Activated CD4-positive, alpha-beta T cell treated with anti-CD3 and anti-CD28 coated beads for 36 hours (primary cell): ENCODE measurements around the gene TSPAN13. TPM values are rescaled to one million over a fixed set of nuclear protein-coding genes. Genes with fewer than 3 reads are reported as not detected.

Experiments used
- ATAC-seq: fragments of 200-7000 bp; cut with Tn5 transposase; one replicate; pipeline ENCODE4 v1.10.0; 2021; ENCODE audit warnings: mild to moderate bottlenecking, moderate library complexity
- CTCF ChIA-PET: fragments of 350-600 bp; sonication (Branson Sonifier 250); formaldehyde crosslinking; loops from one replicate; lab custom pipeline; 2021; ENCODE audit warnings: antibody characterized with exemption; lab: Charles Lee
- POLR2A ChIA-PET: fragments of 350-600 bp; sonication (Branson Sonifier 250); formaldehyde crosslinking; loops from one replicate; lab custom pipeline; 2021; ENCODE audit warnings: antibody characterized with exemption, inconsistent platforms; lab: Charles Lee
- DNase-seq: peaks from one replicate; pipeline ENCODE4 v3.0.0-alpha.2; 2020
- H3K27ac Mint-ChIP-seq: one replicate; pipeline ENCODE4 v1.8.0; 2021; ENCODE audit warnings: mixed read lengths
- H3K27me3 Mint-ChIP-seq: one replicate; pipeline ENCODE4 v1.8.0; 2021; ENCODE audit warnings: mixed read lengths
- H3K36me3 Mint-ChIP-seq: one replicate; pipeline ENCODE4 v1.8.0; 2021; ENCODE audit warnings: low read depth, mixed read lengths
- H3K4me1 Mint-ChIP-seq: one replicate; pipeline ENCODE4 v1.8.0; 2021; ENCODE audit warnings: mixed read lengths
- H3K4me3 Mint-ChIP-seq: one replicate; pipeline ENCODE4 v1.8.0; 2021; ENCODE audit warnings: mild to moderate bottlenecking, moderate library complexity, mixed read lengths
- H3K9me3 Mint-ChIP-seq: one replicate; pipeline ENCODE4 v1.8.0; 2021; ENCODE audit warnings: low read depth, mixed read lengths
- intact Hi-C, 2 experiments: fragments of 100-400 bp; cut with DNase I in 1 of 2; cut with micrococcal nuclease in 1 of 2; formaldehyde crosslinking; loops; one replicate each; pipeline versions ENCODE4 v1.14.2 to v1.15.1; 2022 to 2024; cut with DNase I, micrococcal nuclease
- total RNA-seq, 2 experiments: library from RNA; stranded (reverse); gene quantifications; one replicate each; pipeline ENCODE4 v1.2.3, GENCODE V29; 2021

TSPAN13 gene
- total RNA-seq, 2 experiments from 2014 or later = 0.47 to 0.64 TPM

GRCh38 chr7:16816824-16817223, 63.3 kb downstream of the TSPAN13 start:
- H3K9me3 Mint-ChIP-seq = no peaks in the 10 kb centered on the region
- ChIA-PET CTCF (interaction anchor here (2.6 kb wide), 1 partner anchor 16 kb away, joined by 7 read pairs; no protein-coding TSS in a partner anchor), POLR2A (no interaction called here)
- peaks cover 2% of the 10 kb centered on the region for H3K27me3 Mint-ChIP-seq
- intact Hi-C loops = no loop called here
- no peak for ATAC-seq
- DNase-seq = no peak
- no peaks in the 10 kb centered on the region for H3K36me3 Mint-ChIP-seq
- no peak overlapping the region for H3K4me3 Mint-ChIP-seq
- no peak overlapping the region for H3K27ac Mint-ChIP-seq
- H3K4me1 Mint-ChIP-seq = no peaks in the 10 kb centered on the region

GRCh38 chr7:16817536-16817935, 64.0 kb downstream of the TSPAN13 start:
- no peaks in the 10 kb centered on the region for H3K4me1 Mint-ChIP-seq
- POLR2A ChIA-PET = no interaction called here
- no peak for DNase-seq
- no peak overlapping the region for H3K4me3 Mint-ChIP-seq
- H3K36me3 Mint-ChIP-seq = no peaks in the 10 kb centered on the region
- no peak overlapping the region for H3K27ac Mint-ChIP-seq
- CTCF ChIA-PET = interaction anchor here (0.7 to 2.6 kb wide), 2 partner anchors 17 to 1207 kb away, joined by 3 to 7 read pairs; no protein-coding TSS in a partner anchor
- no peaks in the 10 kb centered on the region for H3K9me3 Mint-ChIP-seq
- no peak for ATAC-seq
- intact Hi-C loops = no loop called here
- peaks cover 2% of the 10 kb centered on the region for H3K27me3 Mint-ChIP-seq

GRCh38 chr7:16818732-16819131, 65.2 kb downstream of the TSPAN13 start:
- DNase-seq (no peak), ATAC-seq (no peak)
- Mint-ChIP-seq H3K4me1 (no peaks in the 10 kb centered on the region), H3K27me3 (peaks cover 2% of the 10 kb centered on the region), H3K4me3 (no peak overlapping the region), H3K36me3 (no peaks in the 10 kb centered on the region), H3K27ac (no peak overlapping the region), H3K9me3 (no peaks in the 10 kb centered on the region)
- ChIA-PET CTCF (interaction anchor here (2.6 kb wide), 1 partner anchor 18 kb away, joined by 7 read pairs; no protein-coding TSS in a partner anchor), POLR2A (no interaction called here)
- intact Hi-C loops = no loop called here

GRCh38 chr7:16822029-16822428, 68.5 kb downstream of the TSPAN13 start:
- intact Hi-C loops = no loop called here
- no peaks in the 10 kb centered on the region for H3K4me1 Mint-ChIP-seq
- CTCF ChIA-PET = interaction anchor here (0.6 kb wide), 1 partner anchor 96 kb away, joined by 3 read pairs; no protein-coding TSS in a partner anchor

GRCh38 chr7:16826060-16826459, 72.5 kb downstream of the TSPAN13 start:
- H3K9me3 Mint-ChIP-seq = peaks cover 10% of the 10 kb centered on the region
- no peaks in the 10 kb centered on the region for H3K36me3 Mint-ChIP-seq
- intact Hi-C loops = no loop called here
- no peak overlapping the region for H3K27ac Mint-ChIP-seq
- no peaks in the 10 kb centered on the region for H3K4me1 Mint-ChIP-seq
- no peak overlapping the region for H3K4me3 Mint-ChIP-seq
- no peak for ATAC-seq
- POLR2A ChIA-PET = no interaction called here
- CTCF ChIA-PET = no interaction called here
- DNase-seq = no peak
- peaks cover 19% of the 10 kb centered on the region for H3K27me3 Mint-ChIP-seq

More at GRCh38 chr7:16822029-16822428, 68.5 kb downstream of the TSPAN13 start:
- Mint-ChIP-seq H3K9me3 (no peaks in the 10 kb centered on the region), H3K27ac (no peak overlapping the region), H3K4me3 (no peak overlapping the region), H3K27me3 (peaks cover 7% of the 10 kb centered on the region), H3K36me3 (no peaks in the 10 kb centered on the region)
- POLR2A ChIA-PET = no interaction called here
- DNase-seq (no peak), ATAC-seq (no peak)

- Mint-ChIP-seq H3K27me3 (peaks cover 8% of the 10 kb centered on the region), H3K4me1 (no peaks in the 10 kb centered on the region), H3K4me3 (no peak overlapping the region), H3K36me3 (no peaks in the 10 kb centered on the region), H3K27ac (no peak overlapping the region), H3K9me3 (peaks cover 10% of the 10 kb centered on the region)
- POLR2A ChIA-PET = no interaction called here
- intact Hi-C loops = no loop called here
- DNase-seq = no peak
- no peak for ATAC-seq
- CTCF ChIA-PET = no interaction called here
Observed at GRCh38 chr7:16833373-16833772, 79.8 kb downstream of the TSPAN13 start.

Other genes starting within 250 kb of the TSPAN13 start
- gene LRRC72, start 226.9 kb upstream of the TSPAN13 start, total RNA-seq = not detected
- 10 to 100 TPM in 1 of 2 experiments, 1 to 10 TPM in 1; 9.0 to 10.1 TPM for gene ANKMY2, start 108.0 kb upstream of the TSPAN13 start, total RNA-seq
- 100 to 1,000 TPM; 106 to 113 TPM for gene BZW2, start 107.6 kb upstream of the TSPAN13 start, total RNA-seq
- not detected for gene AGR2, start 51.2 kb downstream of the TSPAN13 start, total RNA-seq
- gene AGR3, start 128.2 kb downstream of the TSPAN13 start, total RNA-seq = not detected